D721Med (cell line): Measurements from ENCODE around the gene CDK14.

Experiments used
- DNase-seq: peaks from one replicate; pipeline ENCODE4 v3.0.0; 2011; ENCODE audit warnings: low spot score; ENCODE audit not compliant: insufficient read length
- FAIRE-seq: peaks from 2 replicates; lab custom pipeline; 2011; peaks lifted over from hg19 to GRCh38; lab: Jason Lieb, UNC
- TF ChIP-seq, protein P1 (sequence below): IDR thresholded peaks from 2 replicates; pipeline ENCODE4 v1.5.1; 2012; ENCODE audit warnings: mild to moderate bottlenecking, control low read depth; ENCODE audit not compliant: insufficient read depth; ENCODE audit errors: missing control alignments

Gene CDK14

DNA sequence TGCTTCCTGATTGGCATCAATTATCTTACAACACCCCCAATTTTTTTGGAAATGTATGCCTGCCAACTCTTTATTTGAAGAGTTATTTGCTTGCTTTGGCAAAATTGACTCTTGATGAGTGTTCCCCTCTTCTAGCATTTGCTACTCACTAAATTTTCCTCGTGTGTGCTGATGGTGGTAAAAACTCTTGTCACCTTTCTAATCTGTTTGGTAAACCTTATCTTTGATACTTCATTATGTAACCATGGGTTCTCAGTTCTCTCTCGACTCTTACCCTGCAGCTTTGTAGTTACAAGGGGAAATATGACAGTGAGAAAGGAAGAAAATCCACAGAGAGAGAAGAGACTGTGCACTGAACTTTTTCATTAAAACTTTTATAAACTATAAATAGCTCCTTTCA is 102.5 kb downstream of the CDK14 start:
- no peak for FAIRE-seq
- TF ChIP-seq, protein P1, sequence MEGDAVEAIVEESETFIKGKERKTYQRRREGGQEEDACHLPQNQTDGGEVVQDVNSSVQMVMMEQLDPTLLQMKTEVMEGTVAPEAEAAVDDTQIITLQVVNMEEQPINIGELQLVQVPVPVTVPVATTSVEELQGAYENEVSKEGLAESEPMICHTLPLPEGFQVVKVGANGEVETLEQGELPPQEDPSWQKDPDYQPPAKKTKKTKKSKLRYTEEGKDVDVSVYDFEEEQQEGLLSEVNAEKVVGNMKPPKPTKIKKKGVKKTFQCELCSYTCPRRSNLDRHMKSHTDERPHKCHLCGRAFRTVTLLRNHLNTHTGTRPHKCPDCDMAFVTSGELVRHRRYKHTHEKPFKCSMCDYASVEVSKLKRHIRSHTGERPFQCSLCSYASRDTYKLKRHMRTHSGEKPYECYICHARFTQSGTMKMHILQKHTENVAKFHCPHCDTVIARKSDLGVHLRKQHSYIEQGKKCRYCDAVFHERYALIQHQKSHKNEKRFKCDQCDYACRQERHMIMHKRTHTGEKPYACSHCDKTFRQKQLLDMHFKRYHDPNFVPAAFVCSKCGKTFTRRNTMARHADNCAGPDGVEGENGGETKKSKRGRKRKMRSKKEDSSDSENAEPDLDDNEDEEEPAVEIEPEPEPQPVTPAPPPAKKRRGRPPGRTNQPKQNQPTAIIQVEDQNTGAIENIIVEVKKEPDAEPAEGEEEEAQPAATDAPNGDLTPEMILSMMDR = no peak
- DNase-seq = no peak

DNA sequence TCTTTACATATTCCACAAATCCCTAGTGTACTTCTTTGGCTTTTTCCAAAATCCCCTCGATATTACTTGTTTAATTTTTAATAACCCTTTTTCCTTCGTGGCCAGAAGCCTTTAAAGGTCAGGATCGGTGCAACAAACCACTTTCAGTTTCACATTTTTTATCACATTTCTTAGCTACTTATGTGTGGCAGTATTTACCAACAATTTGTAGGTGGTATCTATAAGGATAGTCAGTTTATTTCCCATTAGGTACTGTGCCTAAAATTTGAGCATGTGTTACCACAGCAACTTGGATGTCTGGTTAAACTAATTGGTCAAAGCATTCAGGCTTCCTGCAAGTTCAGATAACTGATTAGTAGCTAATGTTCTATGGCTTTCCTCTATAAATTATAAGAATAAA is 104.9 kb downstream of the CDK14 start:
- TF ChIP-seq, protein P1 = no peak
- FAIRE-seq = no peak
- no peak for DNase-seq

DNA sequence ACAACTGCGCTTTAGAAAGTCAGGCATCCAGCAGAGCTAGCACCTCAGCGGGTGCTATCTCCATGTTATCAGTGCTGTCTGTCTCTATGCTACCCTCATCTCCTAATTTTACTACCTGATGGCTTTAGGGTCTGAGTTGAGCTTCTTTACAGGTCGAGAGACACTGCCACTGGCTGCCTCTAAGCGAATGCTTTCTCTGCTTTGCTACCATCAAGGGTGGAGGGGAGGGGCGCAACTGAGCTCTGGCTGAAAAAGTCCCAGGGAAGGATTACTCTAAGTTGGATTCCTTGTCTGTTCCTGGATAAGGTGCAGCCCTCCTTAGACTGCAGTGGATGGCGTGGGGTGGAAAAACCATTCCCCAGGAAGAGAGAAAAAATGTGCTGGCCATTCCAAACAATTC is 105.7 kb downstream of the CDK14 start:
- FAIRE-seq = no peak
- TF ChIP-seq, protein P1 = no peak
- no peak for DNase-seq

DNA sequence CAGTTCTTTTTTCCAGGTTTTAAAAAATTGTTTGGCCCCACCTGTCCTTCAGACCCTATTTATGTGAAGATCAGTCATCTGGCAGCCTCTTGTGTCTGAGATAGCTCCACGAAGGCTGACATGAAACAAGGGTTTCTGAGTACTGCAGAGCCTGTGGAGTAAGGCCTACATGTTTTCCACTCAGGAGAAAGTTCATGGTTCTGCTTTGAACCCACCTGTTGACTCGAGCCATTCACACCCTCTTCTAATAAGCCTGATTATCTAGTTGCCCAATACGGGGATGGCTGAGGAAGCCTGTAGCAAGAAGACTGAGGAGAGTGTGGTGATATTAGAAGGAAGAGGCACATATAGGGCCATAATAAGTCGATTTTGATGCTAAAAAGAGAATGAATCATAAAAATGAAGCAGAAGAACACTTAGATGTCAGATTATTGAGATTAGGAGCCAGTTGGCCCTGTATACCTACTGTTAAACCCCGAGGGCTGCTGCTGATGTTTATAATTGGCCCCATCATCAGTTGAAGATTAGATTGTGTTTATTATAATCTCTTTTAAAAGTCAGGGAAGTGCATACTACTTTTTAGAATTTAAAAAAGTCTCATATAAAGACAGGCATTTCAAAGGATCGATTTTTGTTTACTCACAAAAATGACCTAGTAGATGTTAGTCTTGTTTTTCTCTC is 109.4 kb downstream of the CDK14 start:
- no peak for DNase-seq
- FAIRE-seq = no peak
- TF ChIP-seq, protein P1 = no peak

DNA sequence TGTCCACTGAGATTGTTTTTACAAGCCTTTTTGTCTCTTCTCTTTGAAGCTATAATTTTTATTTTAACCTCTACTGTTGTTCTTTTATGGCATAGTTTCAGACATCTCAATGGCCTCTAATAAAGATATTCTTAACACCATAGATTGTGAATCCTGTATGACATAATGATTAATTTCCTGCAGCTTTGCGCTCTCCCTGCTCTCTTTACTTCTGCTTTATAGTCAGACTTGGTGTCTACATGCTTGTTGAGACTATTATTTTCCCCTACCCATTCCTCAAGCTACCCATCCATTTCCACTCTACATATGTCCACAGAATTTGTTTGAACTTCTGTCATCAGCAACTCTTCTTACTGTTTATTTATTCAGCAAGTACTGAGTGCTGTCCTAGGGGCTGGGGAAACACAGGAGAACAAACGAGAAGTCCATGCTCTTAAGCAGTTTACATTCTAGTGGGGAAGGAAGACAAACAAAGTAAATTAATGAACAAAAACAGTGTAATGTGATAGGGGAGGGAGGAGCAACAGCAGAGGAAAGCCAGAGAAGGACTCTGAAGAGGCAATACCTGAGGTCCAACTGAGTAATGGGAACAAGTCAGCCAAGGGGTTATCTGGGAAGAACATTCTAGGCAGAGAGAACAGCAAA is 110.1 kb downstream of the CDK14 start:
- TF ChIP-seq, protein P1 = no peak
- DNase-seq (no peak), FAIRE-seq (no peak)

DNA sequence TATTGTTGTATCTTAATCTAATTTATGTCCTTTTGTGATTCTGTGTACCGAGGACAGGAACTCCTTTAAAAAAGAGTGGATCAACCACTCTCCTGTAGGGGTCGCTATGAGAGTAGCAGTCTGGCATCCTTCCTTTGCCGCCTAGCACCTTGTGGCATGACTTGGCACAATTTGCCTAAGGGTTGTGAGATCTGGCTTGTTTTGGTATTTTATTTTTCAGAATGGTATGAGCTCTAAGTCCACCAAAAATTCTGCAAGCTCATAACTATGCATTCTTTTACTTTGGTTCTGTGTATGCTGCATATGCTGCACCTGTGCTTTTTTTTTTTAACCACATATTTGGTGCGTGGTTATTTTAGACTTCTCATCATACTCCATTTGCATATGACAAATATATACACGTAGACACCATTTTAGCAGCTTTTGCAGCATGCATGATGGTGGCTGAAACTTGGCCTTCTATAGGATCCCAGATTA is 112.8 kb downstream of the CDK14 start:
- no peak for FAIRE-seq
- TF ChIP-seq, protein P1 = peak; percentile 61
- DNase-seq = peak; percentile 14
